ENCODE data around the gene ODC1.

ODC1 gene

GRCh38 chr2:10475221-10475722 is 27.1 kb upstream of the ODC1 start:
- no peak overlapping the region for H3K4ac ChIP-seq (ENCODE audit: low read depth in 1 of 2, low read length in 2 of 2)
- H3K36me3 ChIP-seq (ENCODE audit: control insufficient read depth in 1 of 2, insufficient read depth in 2 of 2, low read depth in 1 of 2, low read length in 2 of 2), result no peaks in the 10 kb centered on the region
- H3K27ac ChIP-seq (ENCODE audit: low read length, poor library complexity, severe bottlenecking), result no peak overlapping the region
- H3K14ac ChIP-seq (ENCODE audit: low read length in 2 of 2), result no peak overlapping the region
- WGBS, result 92% methylated on average over 21 of the region's 21 CpGs
- no peak overlapping the region for H2AFZ ChIP-seq (ENCODE audit: low read depth, low read length)
- H3K4me1 ChIP-seq (ENCODE audit: control insufficient read depth, insufficient read depth, low read depth, low read length), result peaks cover 4% of the 10 kb centered on the region
- no peak overlapping the region for H2BK5ac ChIP-seq (ENCODE audit: low read depth, low read length, poor library complexity, severe bottlenecking)
- H2AK5ac ChIP-seq (ENCODE audit: low read length, severe bottlenecking), result no peak overlapping the region
- H2BK120ac ChIP-seq (ENCODE audit: low read depth, low read length), result no peak overlapping the region
- no peak overlapping the region for H4K91ac ChIP-seq (ENCODE audit: low read length)
- H3K4me2 ChIP-seq (ENCODE audit: low read length, poor library complexity, severe bottlenecking), result no peak overlapping the region
- no peak overlapping the region for H3K18ac ChIP-seq (ENCODE audit: low read depth in 1 of 2, low read length in 2 of 2)
- no peaks in the 10 kb centered on the region for H3K79me1 ChIP-seq (replicated peaks; ENCODE audit: low read length, poor library complexity, severe bottlenecking)
- peaks cover 0 to 41% of the 10 kb centered on the region in 2 experiments for H3K27me3 ChIP-seq (ENCODE audit: control insufficient read depth in 1 of 2, insufficient read depth in 1 of 2, low read length in 2 of 2)
- H3K4me3 ChIP-seq (ENCODE audit: insufficient read depth in 1 of 2, low read depth in 1 of 2, low read length in 2 of 2), result no peak overlapping the region
- no peak overlapping the region for H3K9ac ChIP-seq (ENCODE audit: low read length)
- H2BK12ac ChIP-seq (ENCODE audit: low read length in 2 of 2), result no peak overlapping the region
- H2BK15ac ChIP-seq (ENCODE audit: low read depth, poor library complexity, severe bottlenecking), result no peak overlapping the region
- no peak overlapping the region for H4K8ac ChIP-seq (ENCODE audit: low read length)
- H3K9me3 ChIP-seq (ENCODE audit: control insufficient read depth, low read length), result no peaks in the 10 kb centered on the region
- no peak for DNase-seq
- H3K23ac ChIP-seq (ENCODE audit: low read length in 2 of 2), result no peak overlapping the region

- H2AFZ ChIP-seq (ENCODE audit: low read depth, low read length), result no peak overlapping the region
- H4K8ac ChIP-seq (ENCODE audit: low read length), result no peak overlapping the region
- no peak overlapping the region for H3K14ac ChIP-seq (ENCODE audit: low read length in 2 of 2)
- peaks cover 0 to 42% of the 10 kb centered on the region in 2 experiments for H3K27me3 ChIP-seq (ENCODE audit: control insufficient read depth in 1 of 2, insufficient read depth in 1 of 2, low read length in 2 of 2)
- no peak overlapping the region for H3K23ac ChIP-seq (ENCODE audit: low read length in 2 of 2)
- no peaks in the 10 kb centered on the region for H3K79me1 ChIP-seq (replicated peaks; ENCODE audit: low read length, poor library complexity, severe bottlenecking)
- H3K18ac ChIP-seq (ENCODE audit: low read depth in 1 of 2, low read length in 2 of 2), result no peak overlapping the region
- no peak for DNase-seq
- H3K36me3 ChIP-seq (ENCODE audit: control insufficient read depth in 1 of 2, insufficient read depth in 2 of 2, low read depth in 1 of 2, low read length in 2 of 2), result no peaks in the 10 kb centered on the region
- no peak overlapping the region for H2BK12ac ChIP-seq (ENCODE audit: low read length in 2 of 2)
- H2BK15ac ChIP-seq (ENCODE audit: low read depth, poor library complexity, severe bottlenecking), result no peak overlapping the region
- no peak overlapping the region for H3K4me3 ChIP-seq (ENCODE audit: insufficient read depth in 1 of 2, low read depth in 1 of 2, low read length in 2 of 2)
- H3K9me3 ChIP-seq (ENCODE audit: control insufficient read depth, low read length), result no peaks in the 10 kb centered on the region
- peaks cover 4% of the 10 kb centered on the region for H3K4me1 ChIP-seq (ENCODE audit: control insufficient read depth, insufficient read depth, low read depth, low read length)
- no peak overlapping the region for H2AK5ac ChIP-seq (ENCODE audit: low read length, severe bottlenecking)
- H2BK5ac ChIP-seq (ENCODE audit: low read depth, low read length, poor library complexity, severe bottlenecking), result no peak overlapping the region
- no peak overlapping the region for H3K4me2 ChIP-seq (ENCODE audit: low read length, poor library complexity, severe bottlenecking)
- no peak overlapping the region for H4K91ac ChIP-seq (ENCODE audit: low read length)
- H3K27ac ChIP-seq (ENCODE audit: low read length, poor library complexity, severe bottlenecking), result no peak overlapping the region
- H2BK120ac ChIP-seq (ENCODE audit: low read depth, low read length), result no peak overlapping the region
- H3K4ac ChIP-seq (ENCODE audit: low read depth in 1 of 2, low read length in 2 of 2), result no peak overlapping the region
- H3K9ac ChIP-seq (ENCODE audit: low read length), result no peak overlapping the region
- 81% methylated on average over 4 of the region's 5 CpGs for WGBS
Observed at GRCh38 chr2:10473121-10473756, 25.1 kb upstream of the ODC1 start.

GRCh38 chr2:10471955-10472354 is 23.8 kb upstream of the ODC1 start:
- Histone ChIP-seq H3K4me2 (ENCODE audit: low read length, poor library complexity, severe bottlenecking) (no peak overlapping the region), H2AFZ (ENCODE audit: low read depth, low read length) (no peak overlapping the region), H3K4me3 (ENCODE audit: insufficient read depth in 1 of 2, low read depth in 1 of 2, low read length in 2 of 2) (no peak overlapping the region), H3K36me3 (ENCODE audit: control insufficient read depth in 1 of 2, insufficient read depth in 2 of 2, low read depth in 1 of 2, low read length in 2 of 2) (no peaks in the 10 kb centered on the region), H3K4ac (ENCODE audit: low read depth in 1 of 2, low read length in 2 of 2) (no peak overlapping the region), H2AK5ac (ENCODE audit: low read length, severe bottlenecking) (no peak overlapping the region), H4K8ac (ENCODE audit: low read length) (no peak overlapping the region), H3K79me1 (replicated peaks; ENCODE audit: low read length, poor library complexity, severe bottlenecking) (no peaks in the 10 kb centered on the region), H2BK15ac (ENCODE audit: low read depth, poor library complexity, severe bottlenecking) (no peak overlapping the region), H3K27me3 (ENCODE audit: control insufficient read depth in 1 of 2, insufficient read depth in 1 of 2, low read length in 2 of 2) (peaks cover 0 to 40% of the 10 kb centered on the region in 2 experiments), H4K91ac (ENCODE audit: low read length) (no peak overlapping the region), H2BK5ac (ENCODE audit: low read depth, low read length, poor library complexity, severe bottlenecking) (no peak overlapping the region), H3K9me3 (ENCODE audit: control insufficient read depth, low read length) (no peaks in the 10 kb centered on the region), H3K9ac (ENCODE audit: low read length) (no peak overlapping the region), H2BK12ac (ENCODE audit: low read length in 2 of 2) (no peak overlapping the region), H2BK120ac (ENCODE audit: low read depth, low read length) (no peak overlapping the region), H3K23ac (ENCODE audit: low read length in 2 of 2) (no peak overlapping the region), H3K14ac (ENCODE audit: low read length in 2 of 2) (no peak overlapping the region), H3K27ac (ENCODE audit: low read length, poor library complexity, severe bottlenecking) (no peak overlapping the region), H3K4me1 (ENCODE audit: control insufficient read depth, insufficient read depth, low read depth, low read length) (no peaks in the 10 kb centered on the region), H3K18ac (ENCODE audit: low read depth in 1 of 2, low read length in 2 of 2) (no peak overlapping the region)
- 95% methylated on average over 2 of the region's 2 CpGs for WGBS
- DNase-seq, result no peak

GRCh38 chr2:10471046-10471571 is 23.0 kb upstream of the ODC1 start:
- no peak overlapping the region for H2AK5ac ChIP-seq (ENCODE audit: low read length, severe bottlenecking)
- no peak overlapping the region for H3K9ac ChIP-seq (ENCODE audit: low read length)
- no peak overlapping the region for H3K4me2 ChIP-seq (ENCODE audit: low read length, poor library complexity, severe bottlenecking)
- no peaks in the 10 kb centered on the region for H3K79me1 ChIP-seq (replicated peaks; ENCODE audit: low read length, poor library complexity, severe bottlenecking)
- H2AFZ ChIP-seq (ENCODE audit: low read depth, low read length), result no peak overlapping the region
- H2BK15ac ChIP-seq (ENCODE audit: low read depth, poor library complexity, severe bottlenecking), result no peak overlapping the region
- no peak overlapping the region for H4K8ac ChIP-seq (ENCODE audit: low read length)
- H2BK5ac ChIP-seq (ENCODE audit: low read depth, low read length, poor library complexity, severe bottlenecking), result no peak overlapping the region
- no peak overlapping the region for H3K4ac ChIP-seq (ENCODE audit: low read depth in 1 of 2, low read length in 2 of 2)
- no peak overlapping the region for H3K18ac ChIP-seq (ENCODE audit: low read depth in 1 of 2, low read length in 2 of 2)
- H3K36me3 ChIP-seq (ENCODE audit: control insufficient read depth in 1 of 2, insufficient read depth in 2 of 2, low read depth in 1 of 2, low read length in 2 of 2), result no peaks in the 10 kb centered on the region
- H3K4me3 ChIP-seq (ENCODE audit: insufficient read depth in 1 of 2, low read depth in 1 of 2, low read length in 2 of 2), result no peak overlapping the region
- no peak overlapping the region for H3K27ac ChIP-seq (ENCODE audit: low read length, poor library complexity, severe bottlenecking)
- peaks cover 0 to 45% of the 10 kb centered on the region in 2 experiments for H3K27me3 ChIP-seq (ENCODE audit: control insufficient read depth in 1 of 2, insufficient read depth in 1 of 2, low read length in 2 of 2)
- WGBS, result 75% methylated on average over 13 of the region's 15 CpGs
- no peak for DNase-seq
- H2BK120ac ChIP-seq (ENCODE audit: low read depth, low read length), result no peak overlapping the region
- no peak overlapping the region for H4K91ac ChIP-seq (ENCODE audit: low read length)
- no peak overlapping the region for H3K14ac ChIP-seq (ENCODE audit: low read length in 2 of 2)
- no peak overlapping the region for H2BK12ac ChIP-seq (ENCODE audit: low read length in 2 of 2)
- H3K23ac ChIP-seq (ENCODE audit: low read length in 2 of 2), result no peak overlapping the region
- H3K9me3 ChIP-seq (ENCODE audit: control insufficient read depth, low read length), result no peaks in the 10 kb centered on the region
- H3K4me1 ChIP-seq (ENCODE audit: control insufficient read depth, insufficient read depth, low read depth, low read length), result no peaks in the 10 kb centered on the region

Data from mesenchymal stem cell (in vitro differentiated cells and primary cell).